GM18520 (cell line): Measurements from ENCODE around the gene SCN9A.

Experiments
- ATAC-seq: cut with Tn5 transposase; IDR thresholded peaks from one replicate; pipeline ENCODE4 v1.9.1; 2021; ENCODE audit not compliant: unreplicated experiment

SCN9A gene

GRCh38 chr2:166184789-166185188 is 191.0 kb downstream of the SCN9A start:
- no peak for ATAC-seq

GRCh38 chr2:166181813-166182154 is 194.0 kb downstream of the SCN9A start:
- no peak for ATAC-seq

GRCh38 chr2:166180951-166181812 is 194.6 kb downstream of the SCN9A start:
- peak; percentile 65 for ATAC-seq

- no peak for ATAC-seq
Observed at GRCh38 chr2:166179201-166179600, 196.5 kb downstream of the SCN9A start.

GRCh38 chr2:166173263-166173662 is 202.5 kb downstream of the SCN9A start:
- no peak for ATAC-seq

- ATAC-seq, result no peak
Observed at GRCh38 chr2:166171216-166171615, 204.5 kb downstream of the SCN9A start.

- ATAC-seq, result no peak
Observed at GRCh38 chr2:166170356-166170755, 205.4 kb downstream of the SCN9A start.

- ATAC-seq, result no peak
Observed at GRCh38 chr2:166167449-166167848, 208.3 kb downstream of the SCN9A start.

GRCh38 chr2:166163775-166164174 is 212.0 kb downstream of the SCN9A start:
- ATAC-seq, result no peak

GRCh38 chr2:166158546-166158945 is 217.2 kb downstream of the SCN9A start:
- ATAC-seq, result no peak

GRCh38 chr2:166157578-166157977 is 218.2 kb downstream of the SCN9A start:
- no peak for ATAC-seq

- no peak for ATAC-seq
Observed at GRCh38 chr2:166156985-166157490, 218.7 kb downstream of the SCN9A start.

- no peak for ATAC-seq
Observed at GRCh38 chr2:166155589-166155988, 220.2 kb downstream of the SCN9A start.

GRCh38 chr2:166154685-166155338 is 220.9 kb downstream of the SCN9A start:
- no peak for ATAC-seq

- no peak for ATAC-seq
Observed at GRCh38 chr2:166152064-166152463, 223.7 kb downstream of the SCN9A start.

GRCh38 chr2:166148500-166149400 is 227.0 kb downstream of the SCN9A start:
- no peak for ATAC-seq

GRCh38 chr2:166147883-166148282 is 227.9 kb downstream of the SCN9A start:
- no peak for ATAC-seq
